WTC11 (cell line): ENCODE results near the gene NOL4L. TPM values are rescaled to one million over a fixed set of nuclear protein-coding genes. Genes with fewer than 3 reads are reported as not detected.

Experiments used
- ATAC-seq: fragments of 200-7000 bp; cut with Tn5 transposase; 2 replicates; pipeline ENCODE4 v1.10.0; 2021; ENCODE audit warnings: mild to moderate bottlenecking, moderate library complexity
- CTCF ChIA-PET: fragments of 300-600 bp; sonication (Branson Sonifier 250); formaldehyde crosslinking; loops from one replicate; lab custom pipeline; 2021; ENCODE audit warnings: antibody characterized with exemption; lab: Charles Lee
- POLR2A ChIA-PET: fragments of 350-600 bp; sonication (Branson Sonifier 250); formaldehyde crosslinking; loops from one replicate; lab custom pipeline; 2021; ENCODE audit warnings: antibody characterized with exemption; lab: Charles Lee
- DNase-seq: peaks from one replicate; pipeline ENCODE4 v3.0.0; 2021; ENCODE audit warnings: low spot score
- H3K27ac Mint-ChIP-seq: 2 replicates; pipeline ENCODE4 v1.8.0; 2021; ENCODE audit warnings: mixed read lengths
- H3K27me3 Mint-ChIP-seq: 2 replicates; pipeline ENCODE4 v1.8.0; 2021; ENCODE audit warnings: low read depth, mild to moderate bottlenecking, moderate library complexity, mixed read lengths
- H3K36me3 Mint-ChIP-seq: 2 replicates; pipeline ENCODE4 v1.8.0; 2021; ENCODE audit warnings: mixed read lengths
- H3K4me1 Mint-ChIP-seq: 2 replicates; pipeline ENCODE4 v1.8.0; 2022; ENCODE audit warnings: mixed read lengths
- H3K4me3 Mint-ChIP-seq: 2 replicates; pipeline ENCODE4 v1.8.0; 2021; ENCODE audit warnings: mild to moderate bottlenecking, moderate library complexity, mixed read lengths
- H3K9me3 Mint-ChIP-seq: 2 replicates; pipeline ENCODE4 v1.8.0; 2021; ENCODE audit warnings: mixed read lengths
- E2F4 ChIP-seq: sonication (generic); formaldehyde crosslinking; IDR thresholded peaks from 2 replicates; pipeline ENCODE4 v1.8.1; 2022; ENCODE audit warnings: low read depth, mild to moderate bottlenecking, moderate library complexity, missing genetic modification reagents, borderline replicate concordance
- GTF2I ChIP-seq: fragments of 250-450 bp; sonication (Bioruptor Pico); conservative IDR thresholded peaks from 2 replicates; pipeline ENCODE4 v1.4.0; 2021; ENCODE audit warnings: mild to moderate bottlenecking
- MXD4 ChIP-seq: fragments of 250-450 bp; sonication (Bioruptor Pico); IDR thresholded peaks from 2 replicates; pipeline ENCODE4 v1.8.0; 2021; ENCODE audit warnings: mild to moderate bottlenecking, moderate library complexity, borderline replicate concordance
- SOX15 ChIP-seq: fragments of 250-450 bp; sonication (Bioruptor Pico); IDR thresholded peaks from 2 replicates; pipeline ENCODE4 v1.9.0; 2021; ENCODE audit warnings: mild to moderate bottlenecking
- USF2 ChIP-seq: sonication (generic); formaldehyde crosslinking; IDR thresholded peaks from 2 replicates; pipeline ENCODE4 v1.8.1; 2023; ENCODE audit warnings: mild to moderate bottlenecking, missing genetic modification reagents, moderate library complexity
- total RNA-seq: library from RNA; stranded (reverse); gene quantifications from 3 replicates; pipeline ENCODE4 v1.2.3, GENCODE V29; 2021
- TF ChIP-seq, protein P1 (sequence below): sonication (generic); formaldehyde crosslinking; IDR thresholded peaks from 2 replicates; pipeline ENCODE4 v1.8.1; 2023; ENCODE audit warnings: mild to moderate bottlenecking, missing genetic modification reagents
- TF ChIP-seq, protein P2 (sequence below): fragments of 250-450 bp; sonication (Bioruptor Pico); IDR thresholded peaks from 2 replicates; pipeline ENCODE4 v2.1.2; 2022; ENCODE audit warnings: mild to moderate bottlenecking, moderate library complexity
- TF ChIP-seq, protein P3 (sequence below): sonication (generic); formaldehyde crosslinking; IDR thresholded peaks from 2 replicates; pipeline ENCODE4 v1.8.1; 2023; ENCODE audit warnings: mild to moderate bottlenecking, missing genetic modification reagents, moderate library complexity
- TF ChIP-seq, protein P4 (sequence below): fragments of 200-600 bp; IDR thresholded peaks from 2 replicates; pipeline ENCODE4 v1.8.0; 2022; ENCODE audit warnings: antibody characterized with exemption

NOL4L gene
- total RNA-seq, 1 experiment from 2014 or later: 29.0 TPM

DNA sequence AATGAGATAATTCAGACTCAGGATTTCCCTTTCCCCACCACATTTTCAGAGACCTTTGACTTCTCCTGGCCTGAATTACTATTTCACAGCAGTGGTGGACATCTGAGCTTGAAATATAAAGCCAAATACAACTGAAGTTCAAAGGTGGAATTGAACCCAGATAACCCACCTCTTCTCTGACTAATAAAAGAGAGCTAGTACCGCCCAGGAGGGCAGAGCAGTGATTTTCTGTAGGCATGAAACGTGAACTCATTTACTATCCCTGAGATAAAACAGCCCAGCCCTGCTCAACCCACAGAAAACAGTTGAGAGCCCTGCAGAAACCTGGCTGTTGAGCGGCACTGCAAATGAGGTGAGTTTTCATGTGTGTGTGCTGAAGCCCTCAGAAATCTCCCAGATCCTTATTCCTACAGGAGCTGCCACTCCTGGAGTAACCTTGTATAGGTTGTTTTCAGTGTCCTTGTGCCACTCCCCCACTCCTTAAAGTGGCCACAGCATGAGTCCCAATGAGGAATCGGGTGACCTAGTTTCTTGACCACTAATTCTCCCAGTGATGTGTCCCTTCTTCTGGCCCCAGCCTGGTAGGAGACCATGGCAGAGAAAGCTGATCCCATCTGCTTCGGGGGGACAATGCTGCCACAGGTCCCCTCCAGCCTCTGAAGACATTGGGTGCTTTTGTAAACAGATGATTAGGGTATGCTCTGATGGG is 99.2 kb downstream of the NOL4L start (continued):
- TF ChIP-seq, protein P1, sequence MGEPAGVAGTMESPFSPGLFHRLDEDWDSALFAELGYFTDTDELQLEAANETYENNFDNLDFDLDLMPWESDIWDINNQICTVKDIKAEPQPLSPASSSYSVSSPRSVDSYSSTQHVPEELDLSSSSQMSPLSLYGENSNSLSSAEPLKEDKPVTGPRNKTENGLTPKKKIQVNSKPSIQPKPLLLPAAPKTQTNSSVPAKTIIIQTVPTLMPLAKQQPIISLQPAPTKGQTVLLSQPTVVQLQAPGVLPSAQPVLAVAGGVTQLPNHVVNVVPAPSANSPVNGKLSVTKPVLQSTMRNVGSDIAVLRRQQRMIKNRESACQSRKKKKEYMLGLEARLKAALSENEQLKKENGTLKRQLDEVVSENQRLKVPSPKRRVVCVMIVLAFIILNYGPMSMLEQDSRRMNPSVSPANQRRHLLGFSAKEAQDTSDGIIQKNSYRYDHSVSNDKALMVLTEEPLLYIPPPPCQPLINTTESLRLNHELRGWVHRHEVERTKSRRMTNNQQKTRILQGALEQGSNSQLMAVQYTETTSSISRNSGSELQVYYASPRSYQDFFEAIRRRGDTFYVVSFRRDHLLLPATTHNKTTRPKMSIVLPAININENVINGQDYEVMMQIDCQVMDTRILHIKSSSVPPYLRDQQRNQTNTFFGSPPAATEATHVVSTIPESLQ (CRISPR knock-in tag): no peak
- TF ChIP-seq MXD4 (CRISPR knock-in tag) (no peak), GTF2I (CRISPR knock-in tag) (no peak)
- TF ChIP-seq, protein P2, sequence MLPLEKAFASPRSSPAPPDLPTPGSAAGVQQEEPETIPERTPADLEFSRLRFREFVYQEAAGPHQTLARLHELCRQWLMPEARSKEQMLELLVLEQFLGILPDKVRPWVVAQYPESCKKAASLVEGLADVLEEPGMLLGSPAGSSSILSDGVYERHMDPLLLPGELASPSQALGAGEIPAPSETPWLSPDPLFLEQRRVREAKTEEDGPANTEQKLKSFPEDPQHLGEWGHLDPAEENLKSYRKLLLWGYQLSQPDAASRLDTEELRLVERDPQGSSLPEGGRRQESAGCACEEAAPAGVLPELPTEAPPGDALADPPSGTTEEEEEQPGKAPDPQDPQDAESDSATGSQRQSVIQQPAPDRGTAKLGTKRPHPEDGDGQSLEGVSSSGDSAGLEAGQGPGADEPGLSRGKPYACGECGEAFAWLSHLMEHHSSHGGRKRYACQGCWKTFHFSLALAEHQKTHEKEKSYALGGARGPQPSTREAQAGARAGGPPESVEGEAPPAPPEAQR (CRISPR knock-in tag): no peak

GRCh38 chr20:32484958-32485769 is 100.0 kb downstream of the NOL4L start:
- ATAC-seq: peak; percentile 18
- Mint-ChIP-seq H3K4me3 (peak overlapping the region; percentile 88), H3K9me3 (peaks cover 9% of the 10 kb centered on the region)
- TF ChIP-seq, protein P3, sequence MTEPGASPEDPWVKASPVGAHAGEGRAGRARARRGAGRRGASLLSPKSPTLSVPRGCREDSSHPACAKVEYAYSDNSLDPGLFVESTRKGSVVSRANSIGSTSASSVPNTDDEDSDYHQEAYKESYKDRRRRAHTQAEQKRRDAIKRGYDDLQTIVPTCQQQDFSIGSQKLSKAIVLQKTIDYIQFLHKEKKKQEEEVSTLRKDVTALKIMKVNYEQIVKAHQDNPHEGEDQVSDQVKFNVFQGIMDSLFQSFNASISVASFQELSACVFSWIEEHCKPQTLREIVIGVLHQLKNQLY (CRISPR knock-in tag): no peak
- TF ChIP-seq, protein P4, sequence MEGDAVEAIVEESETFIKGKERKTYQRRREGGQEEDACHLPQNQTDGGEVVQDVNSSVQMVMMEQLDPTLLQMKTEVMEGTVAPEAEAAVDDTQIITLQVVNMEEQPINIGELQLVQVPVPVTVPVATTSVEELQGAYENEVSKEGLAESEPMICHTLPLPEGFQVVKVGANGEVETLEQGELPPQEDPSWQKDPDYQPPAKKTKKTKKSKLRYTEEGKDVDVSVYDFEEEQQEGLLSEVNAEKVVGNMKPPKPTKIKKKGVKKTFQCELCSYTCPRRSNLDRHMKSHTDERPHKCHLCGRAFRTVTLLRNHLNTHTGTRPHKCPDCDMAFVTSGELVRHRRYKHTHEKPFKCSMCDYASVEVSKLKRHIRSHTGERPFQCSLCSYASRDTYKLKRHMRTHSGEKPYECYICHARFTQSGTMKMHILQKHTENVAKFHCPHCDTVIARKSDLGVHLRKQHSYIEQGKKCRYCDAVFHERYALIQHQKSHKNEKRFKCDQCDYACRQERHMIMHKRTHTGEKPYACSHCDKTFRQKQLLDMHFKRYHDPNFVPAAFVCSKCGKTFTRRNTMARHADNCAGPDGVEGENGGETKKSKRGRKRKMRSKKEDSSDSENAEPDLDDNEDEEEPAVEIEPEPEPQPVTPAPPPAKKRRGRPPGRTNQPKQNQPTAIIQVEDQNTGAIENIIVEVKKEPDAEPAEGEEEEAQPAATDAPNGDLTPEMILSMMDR: peak; percentile 71
- TF ChIP-seq E2F4 (CRISPR knock-in tag): no peak
- TF ChIP-seq, all 79 proteins: peak for 1
- CTCF ChIA-PET: interaction anchor here (0.6 to 3.2 kb wide), 10 partner anchors 10 to 293 kb away, joined by 3 to 28 read pairs (median 4); no protein-coding TSS in a partner anchor
- Mint-ChIP-seq H3K4me1 (peaks cover 28% of the 10 kb centered on the region), H3K27me3 (peaks cover 24% of the 10 kb centered on the region), H3K36me3 (no peaks in the 10 kb centered on the region), H3K27ac (peak overlapping the region; percentile 94)
- POLR2A ChIA-PET: interaction anchor here (0.5 to 0.8 kb wide), 3 partner anchors 26 to 159 kb away, joined by 3 to 6 read pairs (median 3); no protein-coding TSS in a partner anchor
- DNase-seq: peak; percentile 71

GRCh38 chr20:32484225-32484957 is 100.7 kb downstream of the NOL4L start:
- POLR2A ChIA-PET: interaction anchor here (0.5 to 1.1 kb wide), 4 partner anchors 12 to 159 kb away, joined by 3 read pairs; no protein-coding TSS in a partner anchor
- CTCF ChIA-PET: interaction anchor here (0.6 to 3.2 kb wide), 13 partner anchors 9 to 294 kb away, joined by 3 to 28 read pairs (median 4); no protein-coding TSS in a partner anchor
- no peak for TF ChIP-seq SOX15 (CRISPR knock-in tag)
- peak; percentile 27; the same call in 1 of the 2 replicates for TF ChIP-seq USF2 (CRISPR knock-in tag)
- Mint-ChIP-seq H3K36me3 (no peaks in the 10 kb centered on the region), H3K4me3 (peak overlapping the region; percentile 88), H3K9me3 (peaks cover 9% of the 10 kb centered on the region), H3K27ac (no peak overlapping the region), H3K27me3 (peaks cover 24% of the 10 kb centered on the region), H3K4me1 (peaks cover 36% of the 10 kb centered on the region)
- ATAC-seq (peak; percentile 4), DNase-seq (peak; percentile 57)
